ENCODE results near the gene CA7.
A peak's percentile ranks its signal among the peaks of the same experiment; 100 is the strongest.
"Not testable (repeated sequence)": the region's sequence is repeated elsewhere in the genome, so short reads cannot be mapped to it uniquely, and the experiment has no call there.

CA7 gene

DNA sequence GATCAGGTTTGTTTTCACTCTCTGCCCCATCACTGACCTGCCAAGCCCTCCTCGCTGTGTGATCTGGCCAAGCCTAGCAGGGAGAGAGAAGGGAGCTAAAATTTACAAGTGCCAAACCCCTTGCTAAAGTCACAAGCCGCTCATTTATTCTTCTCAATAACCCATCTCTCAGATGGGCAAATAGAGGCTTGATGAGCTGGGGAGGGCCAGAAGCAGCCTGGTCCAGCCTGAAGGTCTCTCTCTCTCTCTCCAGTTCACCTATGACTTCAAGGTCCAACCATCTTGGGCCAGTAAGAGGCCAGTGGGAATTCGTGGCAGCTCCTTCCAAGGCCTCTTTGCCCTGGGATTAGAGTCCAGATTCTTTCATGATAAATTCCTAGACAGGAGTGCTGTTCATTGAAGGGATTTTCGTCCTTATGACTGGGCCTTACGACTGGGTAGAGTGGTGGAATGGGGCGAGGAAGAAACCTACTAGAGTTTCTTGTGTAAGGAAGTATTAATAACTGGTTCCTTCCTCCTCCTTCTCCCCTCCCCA, 3.4 kb downstream of the CA7 start:
- DNase-seq = no peak

DNA sequence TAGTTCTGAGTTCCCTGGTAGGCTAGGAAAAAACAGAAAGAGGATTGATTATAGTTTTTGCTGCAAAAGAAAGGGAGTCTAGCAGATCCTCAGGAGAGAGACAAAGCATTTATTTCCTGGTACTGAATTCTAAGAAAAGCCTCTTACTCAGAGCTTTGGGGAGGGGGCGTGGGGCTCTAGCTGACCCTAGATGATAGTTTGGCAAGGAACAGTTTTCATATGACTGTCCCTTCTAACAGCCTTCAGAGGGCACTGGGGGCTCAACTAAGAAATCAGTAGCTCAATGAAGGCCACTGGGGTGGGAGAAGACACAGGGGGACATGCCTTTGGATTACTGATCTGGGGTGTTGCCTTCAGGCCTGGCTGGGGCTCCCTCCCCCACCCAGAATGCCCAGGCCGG, 4.0 kb downstream of the CA7 start:
- no peak for DNase-seq

DNA sequence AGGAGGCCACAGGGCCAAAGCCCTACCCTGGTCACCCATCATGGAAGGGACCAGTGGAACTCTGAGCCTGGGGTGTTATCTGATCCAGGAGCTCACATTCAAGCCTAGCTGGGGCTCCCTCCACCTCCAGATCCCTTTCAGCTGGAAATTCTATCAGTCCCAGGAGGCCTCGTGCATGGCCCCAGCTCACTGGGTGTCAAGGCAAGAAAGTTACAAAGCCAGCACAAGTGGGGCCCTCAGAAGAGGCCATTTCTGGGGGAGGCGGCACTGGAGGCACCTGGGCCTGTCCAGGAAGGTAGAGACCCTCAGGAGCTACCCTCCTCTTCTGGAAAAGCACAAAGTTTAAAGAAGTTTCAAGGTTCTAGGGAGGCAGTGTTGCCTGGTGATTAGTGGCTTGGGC, 4.8 kb downstream of the CA7 start:
- no peak for DNase-seq

DNA sequence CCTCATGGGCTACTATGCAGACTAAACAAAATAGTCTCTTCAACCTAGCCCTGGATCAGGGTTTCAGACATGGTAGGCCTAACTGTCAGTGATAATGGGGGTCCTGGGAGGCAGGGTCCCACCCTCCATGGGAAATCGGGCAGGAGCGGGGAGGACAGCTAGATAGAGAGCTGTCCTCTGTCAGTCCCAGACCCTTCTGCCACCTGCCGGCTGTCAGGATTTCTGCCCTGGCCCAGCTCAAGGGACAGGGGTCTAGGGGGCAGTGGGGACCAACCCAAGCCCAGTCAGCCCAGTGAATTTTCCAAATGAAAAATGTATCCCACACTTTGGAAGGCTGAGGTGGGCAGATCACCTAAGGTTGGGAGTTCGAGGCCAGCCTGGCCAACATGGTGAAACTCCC, 5.3 kb downstream of the CA7 start:
- DNase-seq = no peak

DNA sequence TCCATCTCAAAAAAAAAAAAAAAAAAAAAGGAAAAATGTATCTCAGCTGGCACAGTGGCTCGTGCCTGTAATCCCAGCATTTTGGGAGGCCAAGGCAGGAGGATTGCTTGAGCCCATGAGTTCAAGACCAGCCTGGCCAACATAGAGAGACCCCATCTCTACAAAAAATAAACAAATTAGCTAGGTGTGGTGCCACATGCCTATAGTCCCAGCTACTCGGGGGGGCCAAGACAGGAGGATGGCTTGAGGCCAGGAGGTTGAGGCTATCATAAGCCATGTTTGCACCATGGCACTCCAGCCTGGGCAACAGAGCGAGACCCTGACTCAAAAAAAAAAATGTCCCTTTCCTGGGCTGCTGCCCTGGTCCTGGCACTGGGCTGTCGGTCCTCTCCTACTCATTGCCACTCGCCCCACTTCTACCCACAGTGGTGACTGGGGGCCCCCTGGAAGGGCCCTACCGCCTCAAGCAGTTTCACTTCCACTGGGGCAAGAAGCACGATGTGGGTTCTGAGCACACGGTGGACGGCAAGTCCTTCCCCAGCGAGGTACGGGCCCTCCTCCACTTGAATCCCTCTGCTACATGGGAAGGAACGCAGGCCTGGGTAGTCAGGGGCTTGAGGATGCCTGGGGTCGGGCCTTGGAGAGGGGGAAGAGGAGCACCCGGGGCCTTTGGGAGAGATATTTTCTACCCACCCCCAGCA, 6.1 kb downstream of the CA7 start:
- no peak for DNase-seq

DNA sequence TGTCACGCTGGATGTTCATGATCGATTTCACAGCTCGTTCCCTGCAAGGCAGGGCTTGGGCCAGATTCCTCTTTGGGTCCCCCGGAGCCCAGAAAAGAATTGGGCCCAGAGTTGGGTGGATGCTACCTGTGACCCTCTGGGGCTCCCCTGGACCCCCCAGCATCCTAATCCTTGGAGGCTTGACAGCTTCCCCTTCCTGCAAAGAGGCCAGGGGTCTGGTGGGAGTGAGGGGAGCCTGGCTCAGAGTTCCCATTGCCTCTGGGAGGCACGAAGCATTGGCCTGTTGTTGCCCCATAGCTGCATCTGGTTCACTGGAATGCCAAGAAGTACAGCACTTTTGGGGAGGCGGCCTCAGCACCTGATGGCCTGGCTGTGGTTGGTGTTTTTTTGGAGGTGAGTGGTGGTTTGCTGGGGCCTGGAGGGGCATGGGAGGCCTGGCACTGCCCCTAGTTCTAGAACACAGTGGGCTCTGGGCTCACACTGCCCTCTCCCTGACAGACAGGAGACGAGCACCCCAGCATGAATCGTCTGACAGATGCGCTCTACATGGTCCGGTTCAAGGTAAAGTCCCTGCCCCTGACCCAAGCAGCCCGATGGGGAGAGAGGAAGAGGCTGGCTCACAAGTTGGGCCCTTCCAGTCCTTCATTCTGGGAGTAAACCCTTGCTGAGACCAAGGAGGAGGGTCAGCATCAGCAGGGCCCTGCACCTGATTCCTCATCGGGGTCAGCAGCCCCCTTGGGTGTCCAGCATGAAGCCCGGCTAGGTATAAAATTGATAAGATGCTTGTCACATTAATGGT, 7.2 kb downstream of the CA7 start:
- DNase-seq = no peak

DNA sequence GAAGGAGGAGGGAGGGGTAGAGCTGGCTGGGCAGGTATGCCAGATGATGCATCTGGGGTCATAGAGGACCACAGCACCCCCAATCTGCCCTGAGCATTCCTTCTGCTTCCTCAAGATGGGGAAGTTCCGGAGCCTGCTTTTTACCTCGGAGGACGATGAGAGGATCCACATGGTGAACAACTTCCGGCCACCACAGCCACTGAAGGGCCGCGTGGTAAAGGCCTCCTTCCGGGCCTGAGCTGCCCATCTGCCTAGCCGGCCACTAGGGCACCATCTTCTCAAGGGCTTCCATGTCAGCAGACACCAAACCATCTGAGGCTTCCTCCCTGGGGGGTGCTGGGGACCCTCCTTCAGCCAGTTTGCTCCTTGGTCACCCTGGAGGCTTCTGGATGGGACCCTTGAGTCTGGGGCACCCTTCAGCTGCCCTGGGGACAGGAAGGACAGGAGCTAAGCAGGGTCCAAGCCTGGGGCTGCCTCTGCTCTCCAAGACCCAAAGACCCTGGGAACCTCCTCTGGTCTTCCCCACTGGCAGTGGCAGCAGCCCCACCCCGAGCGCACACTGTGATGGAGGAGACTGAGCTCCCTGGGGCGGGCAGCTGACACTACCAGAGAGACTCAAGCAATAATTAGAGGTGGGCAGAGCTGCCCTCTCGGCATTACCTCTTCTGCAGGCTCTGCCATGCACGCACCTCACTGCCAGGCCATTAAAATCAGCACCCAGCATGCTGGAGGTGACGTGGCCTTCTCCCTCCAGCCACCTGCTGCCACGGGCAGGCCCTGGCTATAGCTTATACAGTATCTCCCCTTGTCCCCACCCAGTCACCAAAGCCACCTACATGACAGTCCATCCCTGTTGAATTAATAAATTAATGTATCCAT, 9.3 kb downstream of the CA7 start:
- no peak for DNase-seq

DNA sequence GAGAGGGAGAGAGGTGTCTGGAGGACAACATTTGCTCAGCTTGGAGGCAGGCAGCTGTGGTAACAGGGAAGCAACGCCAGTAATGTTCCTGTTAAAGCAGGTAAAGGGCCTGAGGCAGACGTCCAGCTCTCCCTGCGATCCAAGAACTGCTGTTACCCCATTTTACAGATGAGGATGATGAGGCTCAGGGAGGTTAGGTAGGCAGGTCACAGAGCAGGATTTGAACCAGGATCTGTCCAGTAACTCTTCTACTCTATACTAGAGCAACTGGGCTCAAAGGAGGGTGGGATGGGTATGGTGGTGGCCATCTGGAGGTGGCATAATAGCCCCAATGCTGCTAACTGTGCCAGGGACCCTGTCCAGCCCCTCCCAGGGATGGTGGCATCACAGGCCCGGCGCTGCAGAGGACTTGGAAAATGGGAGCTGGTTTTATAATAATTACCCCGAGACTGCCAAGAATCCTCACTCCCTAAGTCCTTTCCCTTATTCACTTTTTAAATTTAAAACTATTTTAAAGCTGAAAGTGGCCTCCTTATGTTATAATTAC, 12.0 kb downstream of the CA7 start:
- DNase-seq = no peak

DNA sequence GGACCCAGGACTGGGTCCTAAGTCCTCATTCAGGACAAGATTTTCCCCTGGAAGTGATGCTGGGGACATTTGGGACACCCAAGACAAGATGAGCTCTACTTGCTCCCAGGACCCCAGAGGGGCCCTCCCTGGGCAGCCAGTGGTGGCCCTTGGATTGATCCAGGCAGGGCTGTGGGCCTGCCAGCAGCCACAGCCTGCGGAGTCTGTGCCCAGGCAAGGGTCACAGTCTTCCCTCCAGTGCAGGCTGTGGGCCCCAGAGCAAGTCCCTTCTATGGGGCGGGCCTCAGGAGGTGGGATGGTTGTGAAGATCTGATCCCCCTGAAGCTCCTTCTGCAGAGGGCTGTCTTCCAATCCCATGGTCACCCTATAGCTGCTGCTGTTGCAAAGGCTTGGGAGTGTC, 12.6 kb downstream of the CA7 start:
- no peak for DNase-seq

DNA sequence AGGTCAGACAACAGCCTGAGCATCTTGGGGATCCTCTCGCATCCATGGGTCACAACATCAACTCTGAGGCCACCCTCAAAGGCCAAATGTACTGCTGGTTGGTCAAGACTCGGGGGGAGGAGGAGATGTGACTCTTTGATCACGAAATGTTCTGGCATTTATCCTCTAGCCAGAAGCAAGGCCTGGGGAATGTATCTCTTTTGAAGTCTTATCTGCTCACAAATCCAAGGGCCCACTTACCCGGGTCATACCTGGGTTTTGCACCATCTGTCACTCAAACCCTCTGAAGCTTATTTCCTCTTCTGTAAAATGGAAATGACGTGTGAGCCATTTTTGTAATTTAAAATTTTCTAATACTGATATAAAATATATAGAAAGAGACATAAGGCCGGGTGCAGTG, 13.2 kb downstream of the CA7 start:
- DNase-seq = no peak

DNA sequence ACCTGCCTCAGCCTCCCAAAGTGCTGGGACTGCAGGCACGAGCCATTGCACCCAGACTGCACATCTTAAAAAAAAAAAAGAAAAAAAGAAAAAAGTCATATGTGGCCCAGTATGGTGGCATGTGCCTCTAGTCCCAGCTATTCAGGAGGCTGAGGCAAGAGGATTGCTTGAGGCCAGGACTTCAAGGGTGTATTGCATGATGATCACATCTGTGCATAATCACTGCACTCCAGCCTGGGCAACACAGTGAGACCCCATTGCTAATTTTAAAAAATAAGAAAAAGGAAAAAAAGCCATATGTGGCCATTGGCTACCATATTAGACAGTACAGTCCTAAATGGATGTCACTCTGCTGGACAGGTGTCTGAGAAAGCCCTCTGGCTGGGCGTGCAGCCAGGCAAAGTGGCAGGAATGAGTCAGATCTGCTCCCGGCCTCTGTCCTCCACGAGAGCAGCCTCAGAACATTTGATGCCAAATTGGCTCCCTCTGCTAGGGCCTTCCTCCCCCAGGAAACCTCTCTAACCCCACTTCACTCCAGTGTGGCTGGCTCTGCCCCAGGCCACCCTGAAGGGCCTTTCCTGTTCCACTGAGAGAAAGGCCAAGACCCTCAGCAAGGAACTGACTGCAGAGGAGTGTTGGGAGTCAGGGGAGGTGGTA, 14.7 kb downstream of the CA7 start:
- peak in 1 of 2 experiments; percentile 1 for DNase-seq

DNA sequence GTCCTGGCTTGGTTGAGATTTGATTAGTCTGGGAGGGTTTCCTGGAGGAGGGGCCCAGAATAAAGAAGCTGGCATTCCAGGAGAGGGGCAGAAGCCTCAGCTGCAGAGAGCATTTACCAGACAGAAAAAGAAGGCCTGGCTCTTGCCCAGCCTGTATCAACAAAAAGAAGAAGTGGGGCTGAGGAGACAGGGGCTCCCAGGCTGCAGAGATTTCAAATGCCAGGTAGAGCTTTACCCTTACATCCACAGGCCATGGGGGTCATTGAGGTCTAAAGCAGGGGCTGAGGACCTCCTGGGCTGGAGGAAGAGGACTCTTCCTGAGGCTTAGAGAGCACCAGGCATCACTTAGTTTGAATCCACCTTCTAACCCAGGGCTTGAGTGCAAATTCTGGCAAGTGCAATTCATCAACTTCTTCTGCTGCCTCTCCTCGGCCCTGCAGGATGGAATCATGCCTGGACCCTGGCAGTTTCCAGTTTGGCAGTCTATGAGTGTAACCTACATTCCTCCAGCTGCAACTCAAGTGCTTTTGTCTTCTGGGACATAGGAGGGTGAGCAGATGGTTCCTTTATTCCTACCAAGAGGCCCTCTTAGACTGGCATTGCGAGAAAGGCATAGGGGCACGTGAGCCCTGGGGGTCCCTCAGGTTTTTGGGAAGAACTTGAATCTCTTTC, 15.3 kb downstream of the CA7 start:
- DNase-seq = no peak

DNA sequence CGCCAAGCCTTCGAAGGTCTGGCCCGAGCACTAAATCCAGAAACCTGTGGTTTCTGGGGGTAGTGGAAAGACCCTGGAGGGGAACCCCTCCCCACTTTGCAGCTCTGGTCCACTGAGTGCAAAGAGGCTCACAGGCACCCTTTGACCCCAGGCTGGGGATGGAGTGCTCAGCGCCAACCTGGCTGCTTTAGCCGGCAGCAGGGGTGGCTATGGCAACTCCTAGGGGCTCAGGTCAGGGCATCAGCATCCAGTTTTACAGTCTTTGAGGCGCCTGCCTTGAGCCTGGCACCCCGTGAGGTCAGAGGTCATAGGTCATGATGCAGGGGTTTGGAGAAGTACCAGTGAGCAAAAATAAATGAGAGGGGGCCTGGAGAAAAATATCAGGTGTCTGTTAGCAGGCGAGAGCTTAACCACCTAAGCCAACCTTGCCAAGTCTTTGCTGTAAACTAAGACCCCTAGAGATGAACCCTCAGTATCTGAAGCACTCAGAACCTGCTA, 17.9 kb downstream of the CA7 start:
- no peak for DNase-seq

DNA sequence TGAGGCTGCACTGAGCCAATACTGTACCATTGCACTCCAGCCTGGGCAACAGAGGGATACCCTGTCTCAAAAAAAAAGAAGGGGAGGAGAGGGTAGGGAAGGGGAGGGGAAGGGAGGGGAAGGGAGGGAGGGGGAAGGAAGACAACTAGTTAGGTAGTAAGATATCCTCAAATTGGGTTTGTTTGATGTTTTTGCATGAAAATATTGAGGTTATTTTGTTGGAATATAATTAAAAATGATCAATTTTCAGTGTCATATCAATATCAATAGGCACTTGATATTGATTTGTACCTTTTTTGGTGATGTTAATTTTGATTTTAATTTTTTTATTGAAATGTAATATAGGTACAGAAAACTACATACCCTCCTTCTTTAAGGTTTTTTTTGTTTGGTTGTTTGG, 19.5 kb downstream of the CA7 start:
- DNase-seq = no peak

DNA sequence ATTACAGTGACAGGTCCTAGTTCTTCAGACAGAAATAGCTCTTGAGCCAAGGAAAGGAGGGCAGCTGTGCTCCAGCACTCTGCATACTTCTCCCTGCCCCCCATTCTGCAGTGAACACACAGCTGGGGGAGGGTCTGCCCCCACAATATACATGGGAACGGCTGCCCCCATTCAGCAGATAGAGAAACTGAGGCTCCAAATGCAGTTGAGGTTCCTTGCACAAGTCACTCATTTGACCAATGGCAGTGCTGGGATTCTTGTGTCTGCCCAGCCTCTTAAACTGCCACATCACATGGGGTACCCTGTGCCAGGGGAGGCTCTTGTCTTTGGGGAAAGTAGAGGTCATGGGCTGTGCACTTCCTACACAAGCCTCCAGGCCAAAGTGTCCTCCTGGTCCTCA, 25.2 kb downstream of the CA7 start:
- DNase-seq = no peak

DNA sequence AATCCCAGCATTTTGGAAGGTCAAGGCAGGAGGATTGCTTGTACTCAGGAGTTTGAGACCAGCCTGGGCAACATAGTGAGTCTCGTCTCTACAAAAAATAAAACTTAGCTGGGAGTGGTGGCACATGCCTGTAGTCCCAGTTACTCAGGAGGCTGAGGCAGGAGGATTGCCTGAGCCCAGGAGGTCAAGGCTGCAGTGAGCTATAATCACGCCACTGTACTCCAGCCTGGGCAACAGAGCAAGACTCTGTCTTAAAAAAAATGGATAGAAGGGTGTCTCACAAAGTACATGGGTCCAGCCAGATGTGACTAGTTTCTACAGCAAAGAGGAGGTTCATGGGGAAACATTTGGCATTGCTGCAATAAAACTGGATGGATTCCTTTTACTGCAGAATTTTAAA, 27.1 kb downstream of the CA7 start:
- DNase-seq = not testable (repeated sequence)

DNA sequence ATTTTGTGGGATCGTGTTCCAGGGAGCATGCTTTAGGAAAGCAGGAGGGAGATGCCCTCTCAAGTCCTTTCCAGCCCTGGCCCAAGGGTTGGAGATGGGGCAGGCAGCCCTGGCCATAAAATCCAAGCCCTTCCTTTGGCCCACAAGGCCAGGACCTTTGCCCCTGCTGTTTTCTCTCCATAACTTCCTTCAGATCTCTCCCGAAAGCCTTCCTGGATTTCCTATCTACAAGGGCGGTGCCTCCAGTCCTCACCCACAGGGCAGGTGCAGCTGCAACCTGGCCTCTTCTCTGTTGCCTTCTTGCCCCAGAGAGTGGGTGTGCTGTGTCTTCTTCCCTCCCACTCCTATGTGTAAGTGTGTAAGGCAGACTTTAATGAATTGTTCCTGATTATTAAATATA, 27.6 kb downstream of the CA7 start:
- DNase-seq = no peak

DNA sequence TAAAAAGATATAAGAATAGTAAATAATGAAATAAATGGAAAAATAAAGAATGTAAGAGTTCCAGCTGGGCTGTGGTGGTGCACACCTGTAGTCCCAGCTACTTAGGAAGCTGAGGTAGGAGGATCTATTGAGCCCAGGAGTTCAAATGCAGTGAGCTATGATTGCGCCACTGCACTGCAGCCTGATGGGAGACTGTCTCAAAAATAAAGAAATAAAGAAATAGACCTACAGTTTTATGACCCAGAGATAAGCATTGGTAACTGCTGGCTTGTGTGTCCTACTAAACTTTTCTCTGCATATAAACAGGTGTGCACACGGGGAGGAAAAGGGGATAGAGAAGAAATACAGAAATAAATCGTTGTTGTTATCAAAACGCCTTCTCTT, 28.3 kb downstream of the CA7 start:
- DNase-seq = no peak

DNA sequence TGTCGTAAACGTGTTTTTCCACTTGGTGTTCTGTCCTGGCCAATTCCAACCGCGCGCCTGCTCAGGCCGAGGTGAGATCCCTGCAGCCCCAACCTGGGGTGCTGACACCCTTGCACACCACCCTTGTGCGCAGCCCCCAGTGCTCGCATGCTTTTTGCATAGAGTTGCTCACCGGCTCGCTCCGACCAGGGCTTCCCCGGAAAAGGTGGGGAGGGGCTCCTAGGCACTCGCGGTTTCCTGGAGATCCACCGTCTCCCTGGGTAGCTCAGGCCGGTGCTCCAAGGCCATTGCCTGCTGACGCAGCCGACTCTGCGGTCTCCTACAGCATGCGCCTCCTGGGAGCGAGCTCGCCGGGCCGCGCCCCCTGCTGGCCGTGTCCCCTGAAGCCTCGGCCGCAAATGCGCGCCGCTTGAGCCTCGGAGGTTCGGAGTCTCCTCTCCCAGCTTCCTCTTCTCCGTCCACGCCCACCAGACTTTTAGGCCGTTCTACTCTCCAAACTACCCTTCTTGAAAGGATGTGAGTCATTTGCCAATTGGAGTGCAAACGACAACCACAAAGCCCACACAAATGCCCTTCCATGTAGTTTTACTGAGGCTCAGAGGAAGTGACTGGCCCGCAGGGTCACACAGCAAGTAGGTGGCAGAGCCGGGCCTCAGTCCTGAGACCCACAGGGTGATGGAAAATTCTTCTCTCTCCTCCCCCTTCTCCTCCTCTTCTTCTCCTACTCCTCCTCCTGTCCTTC, 28.9 kb downstream of the CA7 start:
- DNase-seq = peak; percentile 63 to 70

DNA sequence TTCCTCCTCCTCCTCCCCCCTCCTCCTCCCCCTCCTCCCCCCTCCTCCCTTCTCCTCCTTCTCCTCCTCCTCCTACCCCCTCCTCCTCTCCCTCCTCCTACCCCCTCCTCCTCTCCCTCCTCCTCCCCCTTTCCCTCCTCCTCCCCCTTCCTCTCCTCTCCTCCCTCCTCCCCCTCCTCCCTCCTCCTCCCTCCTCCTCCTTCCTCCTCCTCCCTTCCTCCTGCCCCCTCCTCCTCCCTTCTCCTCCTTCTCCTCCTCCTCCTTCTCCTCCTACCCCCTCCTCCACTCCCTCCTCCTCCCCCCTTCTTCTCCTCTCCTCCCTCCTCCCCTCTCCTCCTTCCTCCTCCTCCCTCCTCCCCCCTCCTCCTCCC, 29.5 kb downstream of the CA7 start:
- DNase-seq = no peak

Measured in NCI-H2081 (cell line).